Heart right ventricle (tissue), 16 donors: ENCODE data around the gene IGSF21. TPM values are rescaled to one million over a fixed set of nuclear protein-coding genes. Genes with fewer than 3 reads are reported as not detected.

ENCODE experiments used
- ATAC-seq, 8 donors: fragments of 200-7000 bp; cut with Tn5 transposase; one replicate each; pipeline ENCODE4 v1.9.1; 2020; ENCODE audit warnings: mild to moderate bottlenecking in 8 of 8, moderate library complexity in 8 of 8, moderate number of reproducible peaks in 1 of 8
- DNase-seq, 2 donors: peaks; one replicate each; pipeline ENCODE4 v3.0.0-alpha.2; 2020
- H3K27ac ChIP-seq, 10 donors: fragments of 200-600 bp; sonication (generic) in 2 of 10; one replicate each; pipeline versions ENCODE4 v1.5.0 to v1.8.0; 2020 to 2022; ENCODE audit warnings: mild to moderate bottlenecking in 3 of 10
- H3K27me3 ChIP-seq, 7 donors: fragments of 200-600 bp; one replicate each; pipeline ENCODE4 v1.8.0; 2021 to 2022; ENCODE audit warnings: mild to moderate bottlenecking in 2 of 7
- H3K36me3 ChIP-seq, 9 donors: fragments of 200-600 bp; sonication (generic) in 1 of 9; one replicate each; pipeline versions ENCODE4 v1.5.0 to v1.8.0; 2020 to 2022; ENCODE audit warnings: mild to moderate bottlenecking in 2 of 9
- H3K4me1 ChIP-seq, 9 donors: fragments of 200-600 bp; sonication (generic) in 1 of 9; one replicate each; pipeline versions ENCODE4 v1.5.0 to v1.8.0; 2020 to 2022; ENCODE audit warnings: mild to moderate bottlenecking in 4 of 9
- H3K4me3 ChIP-seq, 10 donors: fragments of 200-600 bp; sonication (generic) in 2 of 10; one replicate each; pipeline versions ENCODE4 v1.5.0 to v1.8.0; 2020 to 2022; ENCODE audit warnings: mild to moderate bottlenecking in 7 of 10, moderate library complexity in 2 of 10
- H3K9me3 ChIP-seq, 11 donors: fragments of 200-600 bp in 10 of 11; sonication (generic) in 2 of 11; one replicate each; pipeline versions ENCODE4 v1.5.0 to v1.8.0; 2013 to 2022; ENCODE audit warnings: mild to moderate bottlenecking in 2 of 11, control low read depth in 1 of 11, moderate library complexity in 1 of 11
- WGBS, 2 donors: extraction: QIAGEN DNeasy Blood & Tissue Kit; methylation state at CpG; one replicate each; pipeline ENCODE4 v1.1.7; 2013; ENCODE audit warnings: inconsistent platforms in 1 of 2; 5-methylcytosine and 5-hydroxymethylcytosine counted together
- intact Hi-C, 10 donors: fragments of 100-400 bp; cut with DNase I; formaldehyde crosslinking; loops; one replicate each; pipeline versions ENCODE4 v1.11.1 to v1.14.2; 2022
- polyA plus RNA-seq, 2 donors: library from polyadenylated mRNA; stranded (reverse); fragments of 200-250 nt; gene quantifications; one replicate each; pipeline ENCODE4 v1.2.3, GENCODE V29; 2013
- total RNA-seq, 10 donors: library from RNA; stranded (reverse); fragmentation: NEBNext Ultra II Directional in 3 of 10; extraction: Animal tissue kit (Norgen Biotek cat#: 25700) in 3 of 10; gene quantifications; one replicate each; pipeline versions ENCODE4 v1.2.1 to v1.2.4, GENCODE V29; 2021 to 2023
- TF ChIP-seq, protein P1 (sequence below), 9 donors: fragments of 200-600 bp; sonication (generic) in 2 of 9; IDR thresholded peaks; one replicate each; pipeline versions ENCODE4 v1.5.0 to v1.8.0; 2021 to 2022; ENCODE audit warnings: antibody characterized with exemption in 9 of 9, mild to moderate bottlenecking in 5 of 9, moderate library complexity in 1 of 9
- donor health status: Arrhythmogenic right ventricular cardiomyopathy.
- donor health status: ischemic (EF 13 %, LVEDD 7.1; RV severe dilation, severe dysfunction).
- donor health status: healthy with polysubstance abuse.
- donor health status: DM: no; HTN: yes; CAD: no.
- donor health status: DM: no; HTN: no; CAD: no.
- donor health status: ischemic (EF 25% LVEDD 6.9; RV normal size, moderate dysfunction).
- donor health status: ischemic (EF 25% LVEDD 5.7; RV mildly dilated, moderate dysfunction).
- donor health status: healthy.
- donor health status: DM: yes; HTN: yes; CAD: no.
- donor health status: Ischemic cardiomyopathy.
- donor health status: ischemic (EF 35%, LVEDD 5.7; RV mildly dilated, moderate dysfunction).
- donor health status: nonischemic (EF 11% LVEDD 7.7; RV severe dilation, severe dysfunction).
- donor health status: DM: yes; HTN: yes; CAD: no.
- donor health status: PGD.
- donor health status: ischemic (EF 29% LVEDD 5.4; RV normal size, mild dysfunction).
- donor health status: nonischemic (EF 23%, LVEDD 6.1; RV moderate dilation, normal function).

Gene IGSF21
- total and polyA plus RNA-seq, 12 donors, result 0.13 to 1.6 (median 0.51) TPM; not detected in 1

DNA sequence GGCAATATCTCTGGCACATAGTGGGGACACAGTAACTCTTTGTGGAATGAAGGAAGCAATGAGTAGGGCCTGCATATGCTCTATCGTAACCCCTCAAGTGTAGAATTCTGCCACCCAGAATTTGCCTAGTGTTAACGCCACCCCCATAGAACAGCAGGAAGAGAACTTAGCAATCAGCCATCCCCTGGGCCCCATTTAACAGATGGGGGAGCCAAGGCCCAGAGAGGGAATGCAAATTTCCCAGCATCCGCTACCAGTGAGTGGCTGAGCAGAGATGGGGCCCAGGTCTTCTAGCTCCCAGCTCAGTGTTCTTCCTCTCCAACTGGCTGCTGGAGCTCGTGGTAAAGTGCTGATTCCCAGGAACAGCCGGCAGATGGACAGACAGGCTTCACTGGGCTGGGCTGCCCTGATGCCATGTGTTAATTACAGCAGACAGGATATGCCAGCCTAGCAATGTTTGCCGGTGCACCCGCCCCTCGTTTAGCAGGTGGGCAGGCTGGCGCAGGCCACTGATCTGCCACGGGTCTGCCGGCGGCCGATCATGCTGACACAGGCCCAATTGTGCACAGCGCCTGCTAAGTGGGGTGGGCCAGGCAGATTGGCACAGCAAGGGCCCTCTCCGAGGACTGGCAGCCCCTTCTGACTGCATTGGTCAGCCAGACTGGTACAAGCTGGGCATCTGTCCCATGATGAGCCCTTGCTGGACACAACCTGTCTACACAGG is 171.9 kb downstream of the IGSF21 start:
- Histone ChIP-seq H3K4me1 (no peaks in the 10 kb centered on the region), H3K27me3 (peaks cover 0 to 78% (median 56%) of the 10 kb centered on the region in 7 donors), H3K4me3 (no peak overlapping the region), H3K36me3 (no peaks in the 10 kb centered on the region), H3K9me3 (no peaks in the 10 kb centered on the region), H3K27ac (no peak overlapping the region)
- intact Hi-C loops, result loop anchor here in 1 of 10 donors (10.0 kb wide), 1 partner anchor 55 kb away; no protein-coding TSS in a partner anchor
- DNase-seq (no peak), ATAC-seq (no peak)
- TF ChIP-seq, protein P1, sequence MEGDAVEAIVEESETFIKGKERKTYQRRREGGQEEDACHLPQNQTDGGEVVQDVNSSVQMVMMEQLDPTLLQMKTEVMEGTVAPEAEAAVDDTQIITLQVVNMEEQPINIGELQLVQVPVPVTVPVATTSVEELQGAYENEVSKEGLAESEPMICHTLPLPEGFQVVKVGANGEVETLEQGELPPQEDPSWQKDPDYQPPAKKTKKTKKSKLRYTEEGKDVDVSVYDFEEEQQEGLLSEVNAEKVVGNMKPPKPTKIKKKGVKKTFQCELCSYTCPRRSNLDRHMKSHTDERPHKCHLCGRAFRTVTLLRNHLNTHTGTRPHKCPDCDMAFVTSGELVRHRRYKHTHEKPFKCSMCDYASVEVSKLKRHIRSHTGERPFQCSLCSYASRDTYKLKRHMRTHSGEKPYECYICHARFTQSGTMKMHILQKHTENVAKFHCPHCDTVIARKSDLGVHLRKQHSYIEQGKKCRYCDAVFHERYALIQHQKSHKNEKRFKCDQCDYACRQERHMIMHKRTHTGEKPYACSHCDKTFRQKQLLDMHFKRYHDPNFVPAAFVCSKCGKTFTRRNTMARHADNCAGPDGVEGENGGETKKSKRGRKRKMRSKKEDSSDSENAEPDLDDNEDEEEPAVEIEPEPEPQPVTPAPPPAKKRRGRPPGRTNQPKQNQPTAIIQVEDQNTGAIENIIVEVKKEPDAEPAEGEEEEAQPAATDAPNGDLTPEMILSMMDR (IDR thresholded peaks at IDR 0.05), result no peak
- WGBS, 2 donors, result 83 to 85% methylated on average over 15 of the region's 15 CpGs

DNA sequence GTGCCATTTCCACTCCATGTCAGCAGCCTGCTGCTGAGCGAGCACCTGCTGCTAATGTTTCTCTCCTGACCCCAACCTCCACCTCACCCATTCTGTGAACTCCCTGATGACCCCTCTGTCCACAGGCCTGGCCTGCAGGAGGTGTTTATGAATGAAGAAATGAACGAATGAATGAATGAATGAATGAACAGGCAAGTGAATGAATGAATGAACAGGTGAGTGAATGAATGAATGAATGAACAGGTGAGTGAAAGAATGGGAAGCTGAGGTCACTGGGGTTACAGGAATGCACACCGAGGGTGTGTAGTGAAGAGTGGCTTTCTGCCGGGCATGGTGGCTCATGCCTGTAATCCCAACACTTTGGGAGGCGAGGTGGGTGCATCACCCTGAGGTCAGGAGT is 173.4 kb downstream of the IGSF21 start:
- intact Hi-C loops, result loop anchor here in 1 of 10 donors (10.0 kb wide), 1 partner anchor 56 kb away; no protein-coding TSS in a partner anchor
- Histone ChIP-seq H3K27ac (no peak overlapping the region), H3K36me3 (no peaks in the 10 kb centered on the region), H3K9me3 (no peaks in the 10 kb centered on the region), H3K27me3 (peaks cover 0 to 79% (median 54%) of the 10 kb centered on the region in 7 donors), H3K4me3 (no peak overlapping the region), H3K4me1 (no peaks in the 10 kb centered on the region)
- TF ChIP-seq, protein P1 (IDR thresholded peaks at IDR 0.05), result no peak
- no peak for ATAC-seq
- DNase-seq, result no peak
- WGBS, 2 donors, result 71 to 76% methylated on average over 5 of the region's 5 CpGs

DNA sequence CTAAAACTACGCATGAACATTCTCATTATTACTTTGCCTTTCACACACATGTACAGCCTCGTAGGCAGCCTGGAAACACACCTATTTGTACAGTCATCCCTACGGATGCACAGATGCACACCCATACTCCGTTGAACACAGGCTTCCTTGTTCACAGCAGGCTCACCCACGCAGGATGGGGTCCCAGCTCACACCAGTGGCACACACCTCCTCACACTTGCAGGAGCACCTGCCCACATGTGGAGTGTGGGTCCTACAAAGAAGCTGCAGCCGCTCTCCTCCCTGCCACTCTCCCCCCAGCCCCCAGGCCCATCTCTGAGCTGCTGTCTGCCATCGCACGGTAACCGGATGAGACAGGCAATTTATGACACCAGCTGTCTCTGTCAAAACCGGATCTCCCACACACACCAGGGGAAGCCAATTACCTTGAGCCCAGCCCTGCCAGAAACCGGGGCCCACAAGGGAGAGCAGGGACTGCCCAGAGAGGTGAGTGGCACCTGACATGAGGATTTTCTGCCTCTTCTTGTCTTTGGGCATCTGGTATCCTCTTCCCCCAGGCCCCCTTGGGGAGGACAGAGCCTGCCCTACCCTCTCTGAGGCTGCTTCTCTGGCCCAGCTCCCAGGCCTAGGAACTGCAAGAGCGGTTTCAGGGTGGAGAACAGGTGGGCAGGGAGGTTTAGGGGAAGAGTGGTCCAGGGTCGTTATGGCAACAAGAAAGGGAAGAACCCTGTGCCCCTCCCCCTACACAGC is 175.4 kb downstream of the IGSF21 start:
- no peaks in the 10 kb centered on the region for H3K4me1 ChIP-seq
- 52 to 54% methylated on average over 13 of the region's 13 CpGs for WGBS, 2 donors
- intact Hi-C loops, result loop anchor here in 1 of 10 donors (10.0 kb wide), 1 partner anchor 58 kb away; no protein-coding TSS in a partner anchor
- H3K27ac ChIP-seq, result no peak overlapping the region
- H3K4me3 ChIP-seq, result no peak overlapping the region
- TF ChIP-seq, protein P1 (IDR thresholded peaks at IDR 0.05), result no peak
- DNase-seq (no peak), ATAC-seq (no peak)
- H3K9me3 ChIP-seq, result no peaks in the 10 kb centered on the region
- H3K36me3 ChIP-seq, result no peaks in the 10 kb centered on the region
- peaks cover 0 to 85% (median 58%) of the 10 kb centered on the region in 7 donors for H3K27me3 ChIP-seq

DNA sequence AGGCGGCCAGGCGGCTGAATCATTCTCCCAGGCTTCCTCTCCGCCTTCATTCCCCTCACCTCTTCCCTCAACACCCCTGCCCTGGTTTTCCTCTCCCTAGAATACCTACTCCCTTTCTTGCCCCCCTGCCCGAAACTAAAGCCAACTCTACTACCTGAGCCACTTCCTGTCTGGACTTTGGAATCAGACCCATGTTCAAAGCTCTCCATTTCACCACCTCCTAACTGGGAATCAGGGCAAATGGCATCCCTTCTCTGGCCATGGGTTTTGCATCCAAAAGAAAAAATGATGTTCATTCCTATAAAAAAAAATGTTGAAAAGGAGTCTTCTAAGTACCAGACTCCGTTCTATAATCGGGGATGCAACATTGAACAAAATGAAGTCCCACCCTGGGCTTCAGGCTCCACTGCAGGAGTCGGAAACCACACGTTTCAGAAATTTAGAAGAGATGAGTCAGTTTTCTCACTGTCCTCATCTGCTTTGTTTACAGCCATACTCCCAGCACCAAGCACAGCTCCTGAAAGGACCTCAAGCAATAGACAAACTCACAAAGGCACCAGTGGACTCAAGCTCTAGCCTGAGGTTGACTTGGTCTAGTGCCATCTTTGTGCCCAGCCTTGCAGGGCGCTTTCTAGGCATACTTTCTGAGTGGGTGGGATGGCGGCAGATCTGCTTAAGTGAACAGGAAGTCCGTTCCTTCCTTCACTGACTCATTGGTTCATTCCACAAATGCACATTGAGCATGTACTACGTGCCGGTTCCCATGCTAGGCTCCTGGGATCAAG is 176.2 kb downstream of the IGSF21 start:
- Histone ChIP-seq H3K27me3 (peaks cover 0 to 82% (median 58%) of the 10 kb centered on the region in 7 donors), H3K36me3 (no peaks in the 10 kb centered on the region), H3K9me3 (no peaks in the 10 kb centered on the region), H3K27ac (no peak overlapping the region), H3K4me1 (no peaks in the 10 kb centered on the region), H3K4me3 (no peak overlapping the region)
- no peak for ATAC-seq
- TF ChIP-seq, protein P1 (IDR thresholded peaks at IDR 0.05), result no peak
- intact Hi-C loops, result loop anchor here in 1 of 10 donors (10.0 kb wide), 1 partner anchor 59 kb away; no protein-coding TSS in a partner anchor
- no peak for DNase-seq
- 61 to 62% methylated on average over 13 of the region's 13 CpGs for WGBS, 2 donors
